Psoas muscle (tissue), 8 donors: ENCODE data around the gene PDSS1. TPM values are rescaled to one million over a fixed set of nuclear protein-coding genes. Genes with fewer than 3 reads are reported as not detected.

Experiments used
- ATAC-seq, 4 donors: fragments of 200-7000 bp; cut with Tn5 transposase; one replicate each; pipeline ENCODE4 v1.9.1; 2020; ENCODE audit warnings: moderate library complexity in 3 of 4, mild to moderate bottlenecking in 2 of 4
- DNase-seq, 2 donors: peaks; one replicate each; pipeline ENCODE4 v3.0.0-alpha.2; 2020
- H3K27ac ChIP-seq: fragments of 200-600 bp; one replicate; pipeline ENCODE4 v1.8.0; 2022
- H3K27me3 ChIP-seq, 3 donors: fragments of 200-600 bp in 1 of 3; one replicate each; pipeline versions ENCODE4 v1.6.1 to v1.8.0; 2013 to 2022; ENCODE audit warnings: low read length in 2 of 3, mild to moderate bottlenecking in 2 of 3, moderate library complexity in 1 of 3; ENCODE audit not compliant: insufficient read depth in 3 of 3
- H3K36me3 ChIP-seq, 2 donors: fragments of 200-600 bp in 1 of 2; one replicate each; pipeline versions ENCODE4 v1.6.1 to v1.8.0; 2013 to 2022; ENCODE audit warnings: low read depth in 1 of 2, mild to moderate bottlenecking in 1 of 2, moderate library complexity in 1 of 2; ENCODE audit not compliant: insufficient read depth in 1 of 2
- H3K4me1 ChIP-seq: fragments of 200-600 bp; one replicate; pipeline ENCODE4 v1.8.0; 2022
- H3K4me3 ChIP-seq: fragments of 200-600 bp; one replicate; pipeline ENCODE4 v1.8.0; 2022; ENCODE audit warnings: mild to moderate bottlenecking
- H3K9me3 ChIP-seq: fragments of 200-600 bp; one replicate; pipeline ENCODE4 v1.8.0; 2022
- WGBS, 3 donors: extraction: QIAGEN DNeasy Blood & Tissue Kit; methylation state at CpG; one replicate each; pipeline versions ENCODE4 v1.1.6 to v1.1.7; 2013; 5-methylcytosine and 5-hydroxymethylcytosine counted together
- intact Hi-C, 2 donors: fragments of 100-400 bp; cut with DNase I; formaldehyde crosslinking; loops; one replicate each; pipeline versions ENCODE4 v1.11.0 to v1.14.2; 2022
- polyA plus RNA-seq, 3 donors: library from polyadenylated mRNA; stranded (reverse); fragments of 200-250 nt; gene quantifications; one replicate each; pipeline ENCODE4 v1.2.3, GENCODE V29; 2013
- total RNA-seq, 4 donors: library from RNA; stranded (reverse); fragmentation: NEBNext Ultra II Directional in 2 of 4; extraction: Animal tissue kit (Norgen Biotek cat#: 25700) in 2 of 4; gene quantifications; one replicate each; pipeline versions ENCODE4 v1.2.1 to v1.2.4, GENCODE V29; 2021 to 2023
- TF ChIP-seq, protein P1 (sequence below): fragments of 200-600 bp; IDR thresholded peaks from one replicate; pipeline ENCODE4 v1.8.0; 2022; ENCODE audit warnings: antibody characterized with exemption
- donor health status: healthy with polysubstance abuse.
- donor health status: DM: no; HTN: no; CAD: no; lungs with moderate emphysema.
- donor health status: Bipolar disorder and iron deficiency.
- donor health status: healthy.
- donor health status: DM: yes; HTN: yes; CAD: no.
- donor health status: DM: no; HTN: no; CAD: no.
- donor health status: DM: no; HTN: no; CAD: no.
- donor health status: DM: yes; HTN: yes; CAD: no.

The PDSS1 gene
- total and polyA plus RNA-seq, 7 donors = 4.3 to 51.9 (median 13.4) TPM

DNA sequence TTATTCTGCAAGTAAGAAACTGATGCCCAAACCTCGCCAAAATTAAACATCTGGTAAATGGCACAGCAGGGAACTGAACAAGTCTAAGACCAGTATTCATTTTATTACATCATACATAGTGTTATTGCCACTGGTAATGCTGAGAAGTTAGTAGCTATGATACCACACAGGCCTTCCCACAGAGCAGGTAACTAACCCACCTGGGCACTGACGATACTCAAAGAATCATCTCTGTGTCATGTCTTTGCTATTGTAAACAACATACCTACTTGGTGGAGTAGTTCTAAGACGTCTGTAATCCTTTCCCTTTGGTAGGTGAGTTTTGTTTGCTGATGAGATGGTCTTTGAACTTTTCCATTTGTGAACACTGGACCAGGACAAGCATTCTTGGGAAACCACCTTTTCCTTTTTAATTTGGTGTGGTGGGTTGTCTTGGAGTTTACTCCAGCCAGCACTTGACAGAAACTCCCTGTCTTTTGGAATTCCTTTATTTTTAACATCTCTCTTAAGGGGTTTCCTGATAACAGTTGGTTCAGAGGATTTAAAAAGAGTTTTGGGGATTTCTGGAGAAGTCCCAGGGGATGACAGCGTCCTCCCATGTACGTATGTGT lies 40.9 kb downstream of the PDSS1 start:
- Histone ChIP-seq H3K27ac (no peak overlapping the region), H3K27me3 (no peaks in the 10 kb centered on the region), H3K36me3 (peaks cover 10 to 80% of the 10 kb centered on the region in 2 donors), H3K4me1 (no peaks in the 10 kb centered on the region), H3K4me3 (no peak overlapping the region), H3K9me3 (no peaks in the 10 kb centered on the region)
- DNase-seq = no peak
- 81 to 90% (median 88%) methylated on average over 5 of the region's 5 CpGs for WGBS, 3 donors
- TF ChIP-seq, protein P1, sequence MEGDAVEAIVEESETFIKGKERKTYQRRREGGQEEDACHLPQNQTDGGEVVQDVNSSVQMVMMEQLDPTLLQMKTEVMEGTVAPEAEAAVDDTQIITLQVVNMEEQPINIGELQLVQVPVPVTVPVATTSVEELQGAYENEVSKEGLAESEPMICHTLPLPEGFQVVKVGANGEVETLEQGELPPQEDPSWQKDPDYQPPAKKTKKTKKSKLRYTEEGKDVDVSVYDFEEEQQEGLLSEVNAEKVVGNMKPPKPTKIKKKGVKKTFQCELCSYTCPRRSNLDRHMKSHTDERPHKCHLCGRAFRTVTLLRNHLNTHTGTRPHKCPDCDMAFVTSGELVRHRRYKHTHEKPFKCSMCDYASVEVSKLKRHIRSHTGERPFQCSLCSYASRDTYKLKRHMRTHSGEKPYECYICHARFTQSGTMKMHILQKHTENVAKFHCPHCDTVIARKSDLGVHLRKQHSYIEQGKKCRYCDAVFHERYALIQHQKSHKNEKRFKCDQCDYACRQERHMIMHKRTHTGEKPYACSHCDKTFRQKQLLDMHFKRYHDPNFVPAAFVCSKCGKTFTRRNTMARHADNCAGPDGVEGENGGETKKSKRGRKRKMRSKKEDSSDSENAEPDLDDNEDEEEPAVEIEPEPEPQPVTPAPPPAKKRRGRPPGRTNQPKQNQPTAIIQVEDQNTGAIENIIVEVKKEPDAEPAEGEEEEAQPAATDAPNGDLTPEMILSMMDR = no peak
- no peak for ATAC-seq
- intact Hi-C loops = no loop called here

DNA sequence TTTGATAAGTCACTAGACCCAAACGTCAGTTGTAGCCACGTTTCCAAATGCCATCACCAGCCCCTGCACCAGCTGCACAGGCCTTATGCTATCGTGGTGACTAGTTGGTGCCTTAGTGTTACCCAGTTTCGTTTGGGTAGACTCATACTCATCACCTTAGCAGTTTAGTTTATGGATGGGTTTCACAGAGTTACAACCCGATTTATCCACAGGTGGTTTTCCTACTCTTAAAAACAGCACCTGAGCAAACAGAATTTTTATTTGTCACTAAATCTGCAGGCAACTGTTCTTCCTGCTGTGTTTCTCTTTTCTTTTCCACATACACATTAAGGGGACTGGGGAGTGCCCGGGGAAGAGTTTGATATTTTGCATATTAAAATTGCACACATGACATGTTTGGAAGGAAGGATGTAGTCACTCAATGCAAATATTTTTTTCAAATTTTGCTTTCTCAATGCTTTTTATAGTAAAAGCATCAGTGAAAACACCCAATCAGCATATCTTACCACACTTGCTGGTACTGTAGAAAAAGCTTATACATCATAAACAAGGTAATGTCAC lies 41.6 kb downstream of the PDSS1 start:
- Histone ChIP-seq H3K9me3 (no peaks in the 10 kb centered on the region), H3K36me3 (peaks cover 15 to 83% of the 10 kb centered on the region in 2 donors), H3K4me3 (no peak overlapping the region), H3K27me3 (no peaks in the 10 kb centered on the region), H3K27ac (no peak overlapping the region), H3K4me1 (no peaks in the 10 kb centered on the region)
- WGBS, 3 donors = 74 to 80% (median 78%) methylated on average over 6 of the region's 6 CpGs
- ATAC-seq (no peak), DNase-seq (no peak)
- intact Hi-C loops = no loop called here
- TF ChIP-seq, protein P1 = no peak

DNA sequence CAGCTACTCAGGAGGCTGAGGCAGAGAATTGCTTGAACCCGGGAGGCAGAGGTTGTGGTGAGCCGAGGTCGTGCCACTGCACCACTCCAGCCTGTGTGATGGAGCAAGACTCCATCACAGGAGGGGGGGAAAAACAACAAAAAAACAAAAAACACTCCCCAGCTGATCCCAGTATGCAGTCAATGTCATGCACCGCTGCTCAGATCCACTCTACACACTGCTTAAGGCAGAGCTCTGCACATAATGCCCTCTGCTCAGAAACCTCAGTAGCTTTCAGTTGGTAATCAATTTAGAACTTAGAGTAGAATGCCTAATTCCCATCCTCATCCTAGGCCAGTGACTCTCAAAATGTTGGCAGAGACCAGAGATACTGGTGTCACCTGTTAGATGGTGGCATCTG lies 43.9 kb downstream of the PDSS1 start:
- WGBS, 3 donors = 97 to 100% (median 97%) methylated on average over 4 of the region's 4 CpGs
- ATAC-seq = no peak
- H3K9me3 ChIP-seq = no peaks in the 10 kb centered on the region
- H3K36me3 ChIP-seq = peaks cover 15 to 83% of the 10 kb centered on the region in 2 donors
- no peak overlapping the region for H3K4me3 ChIP-seq
- intact Hi-C loops = no loop called here
- TF ChIP-seq, protein P1 = no peak
- H3K27me3 ChIP-seq = no peaks in the 10 kb centered on the region
- no peak for DNase-seq
- no peak overlapping the region for H3K27ac ChIP-seq
- H3K4me1 ChIP-seq = no peaks in the 10 kb centered on the region

DNA sequence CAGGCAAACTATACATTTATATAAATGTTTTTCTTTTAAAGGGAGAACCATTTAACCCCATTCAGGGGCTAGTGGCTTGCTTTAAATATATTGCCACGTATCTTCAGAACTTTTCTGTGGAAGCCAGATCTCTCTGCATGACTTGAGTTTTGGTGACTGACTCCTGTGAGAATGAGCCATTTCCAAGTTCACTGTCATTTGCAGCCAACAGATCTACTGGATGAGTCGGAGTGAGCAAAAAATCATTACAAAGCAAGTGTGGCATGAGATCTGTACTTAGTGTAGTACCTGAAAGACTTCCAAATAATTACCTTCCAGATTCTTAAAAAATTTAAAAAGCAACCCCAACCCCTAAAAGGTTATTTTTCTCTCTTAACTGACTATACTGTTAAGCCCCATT lies 45.6 kb downstream of the PDSS1 start:
- Histone ChIP-seq H3K4me3 (no peak overlapping the region), H3K36me3 (peaks cover 15 to 86% of the 10 kb centered on the region in 2 donors), H3K27ac (no peak overlapping the region), H3K9me3 (no peaks in the 10 kb centered on the region), H3K27me3 (no peaks in the 10 kb centered on the region), H3K4me1 (no peaks in the 10 kb centered on the region)
- no peak for DNase-seq
- TF ChIP-seq, protein P1 = no peak
- no peak for ATAC-seq
- intact Hi-C loops = no loop called here
- 92 to 95% (median 92%) methylated on average over 2 of the region's 2 CpGs for WGBS, 3 donors

DNA sequence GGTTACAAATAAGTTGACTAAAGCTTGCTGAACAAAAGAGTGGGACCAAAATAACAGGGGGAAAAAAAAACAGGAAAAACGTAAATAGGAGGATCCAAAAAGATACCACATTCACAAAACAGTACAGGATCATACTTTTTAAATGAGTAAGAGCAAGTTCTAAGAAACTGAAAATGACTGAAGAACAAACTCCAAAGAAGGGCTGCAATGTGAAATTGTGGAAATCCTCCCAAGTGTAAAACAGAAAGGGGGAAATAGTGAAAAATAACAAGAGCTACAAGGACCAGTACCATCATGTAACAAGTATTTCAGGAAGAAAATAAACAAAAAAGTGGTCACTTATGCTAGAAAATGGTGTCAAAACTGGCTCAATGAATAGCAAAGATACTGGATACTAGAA lies 46.3 kb downstream of the PDSS1 start:
- peaks cover 15 to 86% of the 10 kb centered on the region in 2 donors for H3K36me3 ChIP-seq
- H3K27me3 ChIP-seq = no peaks in the 10 kb centered on the region
- ATAC-seq (no peak), DNase-seq (no peak)
- intact Hi-C loops = no loop called here
- 81 to 88% (median 85%) methylated on average over 1 of the region's 1 CpG for WGBS, 3 donors
- H3K4me3 ChIP-seq = no peak overlapping the region
- no peaks in the 10 kb centered on the region for H3K4me1 ChIP-seq
- no peaks in the 10 kb centered on the region for H3K9me3 ChIP-seq
- TF ChIP-seq, protein P1 = no peak
- H3K27ac ChIP-seq = no peak overlapping the region
